Neural cell (in vitro differentiated cells): ENCODE results near the gene TGM4. TPM values are rescaled to one million over a fixed set of nuclear protein-coding genes. Genes with fewer than 3 reads are reported as not detected.

ENCODE experiments used
- H2AFZ ChIP-seq: fragments of 200-600, 300-800 bp; sonication (generic), shearing (Covaris generic); 2 replicates; pipeline ENCODE4 v1.6.0; 2014; ENCODE audit warnings: low read depth, mild to moderate bottlenecking, antibody characterized with exemption, low read length, moderate library complexity
- H3F3A ChIP-seq: fragments of 200-600 bp; shearing (Covaris generic); 2 replicates; pipeline ENCODE4 v1.6.1; 2016; ENCODE audit warnings: mild to moderate bottlenecking, moderate library complexity, mixed read lengths, antibody characterized with exemption, low read length; ENCODE audit not compliant: insufficient read depth, poor library complexity, severe bottlenecking
- H3K27ac ChIP-seq: fragments of 200-600, 300-800 bp; sonication (generic), shearing (Covaris generic); 2 replicates; pipeline ENCODE4 v1.5.1; 2014; ENCODE audit warnings: mild to moderate bottlenecking, low read length, moderate library complexity
- H3K27me3 ChIP-seq: fragments of 300-800, 200-600 bp; sonication (generic), shearing (Covaris generic); 2 replicates; pipeline ENCODE4 v1.6.0; 2014; ENCODE audit warnings: mild to moderate bottlenecking, low read depth, low read length, moderate library complexity; ENCODE audit not compliant: insufficient read depth
- H3K36me3 ChIP-seq: fragments of 300-800, 200-600 bp; sonication (generic), shearing (Covaris generic); 2 replicates; pipeline ENCODE4 v1.5.1; 2014; ENCODE audit warnings: mild to moderate bottlenecking, antibody characterized with exemption, low read length, moderate library complexity; ENCODE audit not compliant: insufficient read depth
- H3K4me2 ChIP-seq: fragments of 300-800, 200-600 bp; sonication (generic), shearing (Covaris generic); 2 replicates; pipeline ENCODE4 v1.6.0; 2014; ENCODE audit warnings: mild to moderate bottlenecking, low read length
- H3K4me3 ChIP-seq: fragments of 300-800, 200-600 bp; sonication (generic), shearing (Covaris generic); 2 replicates; pipeline ENCODE4 v1.5.1; 2014; ENCODE audit warnings: mild to moderate bottlenecking, low read length, moderate library complexity
- H3K79me2 ChIP-seq: fragments of 200-600 bp; shearing (Covaris generic); replicated peaks from 2 replicates; pipeline ENCODE4 v1.6.0; 2014; ENCODE audit warnings: mild to moderate bottlenecking, low read length, moderate library complexity; ENCODE audit not compliant: insufficient read depth
- H3K9ac ChIP-seq: fragments of 300-800, 200-600 bp; sonication (generic), shearing (Covaris generic); 2 replicates; pipeline ENCODE4 v1.6.1; 2016; ENCODE audit warnings: mild to moderate bottlenecking, low read length, mixed read lengths
- H3K9me2 ChIP-seq: fragments of 200-600 bp; shearing (Covaris generic); 2 replicates; pipeline ENCODE4 v1.6.1; 2016; ENCODE audit warnings: mild to moderate bottlenecking, low read length, mixed read lengths; ENCODE audit not compliant: insufficient read depth
- H3K9me3 ChIP-seq: fragments of 200-600, 300-800 bp; sonication (generic), shearing (Covaris generic); 2 replicates; pipeline ENCODE4 v1.6.1; 2016; ENCODE audit warnings: mild to moderate bottlenecking, mixed run types, low read length, moderate library complexity, mixed read lengths
- H4K20me1 ChIP-seq: fragments of 200-600 bp; shearing (Covaris generic); 2 replicates; pipeline ENCODE4 v1.6.1; 2016; ENCODE audit warnings: mild to moderate bottlenecking, mixed run types; ENCODE audit not compliant: insufficient read depth
- EZH2 ChIP-seq: fragments of 200-600, 300-800 bp; shearing (Covaris generic), sonication (generic); IDR thresholded peaks from 2 replicates; pipeline ENCODE4 v1.6.1; 2014; ENCODE audit warnings: antibody characterized with exemption, low read length, borderline replicate concordance, mild to moderate bottlenecking; ENCODE audit not compliant: insufficient read depth, poor library complexity, severe bottlenecking
- MXI1 ChIP-seq: fragments of 450-650 bp; conservative IDR thresholded peaks from 2 replicates; pipeline ENCODE4 v1.6.1; 2014; ENCODE audit warnings: antibody characterized with exemption, mild to moderate bottlenecking; ENCODE audit not compliant: poor library complexity, severe bottlenecking
- POLR2AphosphoS5 ChIP-seq: IDR thresholded peaks from 2 replicates; pipeline ENCODE4 v1.6.1; 2012
- RAD21 ChIP-seq: fragments of 450-650 bp; conservative IDR thresholded peaks from 2 replicates; pipeline ENCODE4 v1.6.1; 2014; ENCODE audit warnings: antibody characterized with exemption, mild to moderate bottlenecking, moderate library complexity
- SMC3 ChIP-seq: fragments of 450-650 bp; conservative IDR thresholded peaks from 2 replicates; pipeline ENCODE4 v1.6.1; 2014; ENCODE audit warnings: antibody characterized with exemption, mild to moderate bottlenecking, moderate library complexity; ENCODE audit not compliant: poor library complexity
- TAF1 ChIP-seq: IDR thresholded peaks from 2 replicates; pipeline ENCODE4 v1.6.1; 2012; ENCODE audit warnings: low read depth
- polyA plus RNA-seq: library from polyadenylated mRNA; depleted of rRNA; stranded (reverse); fragments of >200 nt; gene quantifications from 2 replicates; pipeline ENCODE4 v1.2.3, GENCODE V29; 2014
- TF ChIP-seq, protein P1 (sequence below): IDR thresholded peaks from 2 replicates; pipeline ENCODE4 v1.6.1; 2012; ENCODE audit warnings: borderline replicate concordance
- TF ChIP-seq, protein P2 (sequence below): fragments of 450-650 bp; IDR thresholded peaks from 2 replicates; pipeline ENCODE4 v1.5.1; 2014; ENCODE audit warnings: antibody characterized with exemption, mild to moderate bottlenecking, moderate library complexity; ENCODE audit not compliant: poor library complexity, severe bottlenecking

Gene TGM4
- polyA plus RNA-seq, 1 donor from 2014 or later: not detected

- Histone ChIP-seq H3K9ac (no peak overlapping the region), H3F3A (no peaks in the 10 kb centered on the region), H3K79me2 (no peaks in the 10 kb centered on the region), H3K36me3 (no peaks in the 10 kb centered on the region), H2AFZ (no peak overlapping the region), H3K27ac (no peak overlapping the region), H3K4me3 (no peak overlapping the region), H3K9me2 (no peaks in the 10 kb centered on the region), H3K27me3 (no peaks in the 10 kb centered on the region), H3K9me3 (no peaks in the 10 kb centered on the region), H4K20me1 (no peaks in the 10 kb centered on the region), H3K4me2 (no peak overlapping the region)
- TF ChIP-seq, protein P1, sequence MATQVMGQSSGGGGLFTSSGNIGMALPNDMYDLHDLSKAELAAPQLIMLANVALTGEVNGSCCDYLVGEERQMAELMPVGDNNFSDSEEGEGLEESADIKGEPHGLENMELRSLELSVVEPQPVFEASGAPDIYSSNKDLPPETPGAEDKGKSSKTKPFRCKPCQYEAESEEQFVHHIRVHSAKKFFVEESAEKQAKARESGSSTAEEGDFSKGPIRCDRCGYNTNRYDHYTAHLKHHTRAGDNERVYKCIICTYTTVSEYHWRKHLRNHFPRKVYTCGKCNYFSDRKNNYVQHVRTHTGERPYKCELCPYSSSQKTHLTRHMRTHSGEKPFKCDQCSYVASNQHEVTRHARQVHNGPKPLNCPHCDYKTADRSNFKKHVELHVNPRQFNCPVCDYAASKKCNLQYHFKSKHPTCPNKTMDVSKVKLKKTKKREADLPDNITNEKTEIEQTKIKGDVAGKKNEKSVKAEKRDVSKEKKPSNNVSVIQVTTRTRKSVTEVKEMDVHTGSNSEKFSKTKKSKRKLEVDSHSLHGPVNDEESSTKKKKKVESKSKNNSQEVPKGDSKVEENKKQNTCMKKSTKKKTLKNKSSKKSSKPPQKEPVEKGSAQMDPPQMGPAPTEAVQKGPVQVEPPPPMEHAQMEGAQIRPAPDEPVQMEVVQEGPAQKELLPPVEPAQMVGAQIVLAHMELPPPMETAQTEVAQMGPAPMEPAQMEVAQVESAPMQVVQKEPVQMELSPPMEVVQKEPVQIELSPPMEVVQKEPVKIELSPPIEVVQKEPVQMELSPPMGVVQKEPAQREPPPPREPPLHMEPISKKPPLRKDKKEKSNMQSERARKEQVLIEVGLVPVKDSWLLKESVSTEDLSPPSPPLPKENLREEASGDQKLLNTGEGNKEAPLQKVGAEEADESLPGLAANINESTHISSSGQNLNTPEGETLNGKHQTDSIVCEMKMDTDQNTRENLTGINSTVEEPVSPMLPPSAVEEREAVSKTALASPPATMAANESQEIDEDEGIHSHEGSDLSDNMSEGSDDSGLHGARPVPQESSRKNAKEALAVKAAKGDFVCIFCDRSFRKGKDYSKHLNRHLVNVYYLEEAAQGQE: no peak
- TF ChIP-seq POLR2AphosphoS5 (no peak), SMC3 (no peak), MXI1 (no peak)
- TF ChIP-seq, protein P2, sequence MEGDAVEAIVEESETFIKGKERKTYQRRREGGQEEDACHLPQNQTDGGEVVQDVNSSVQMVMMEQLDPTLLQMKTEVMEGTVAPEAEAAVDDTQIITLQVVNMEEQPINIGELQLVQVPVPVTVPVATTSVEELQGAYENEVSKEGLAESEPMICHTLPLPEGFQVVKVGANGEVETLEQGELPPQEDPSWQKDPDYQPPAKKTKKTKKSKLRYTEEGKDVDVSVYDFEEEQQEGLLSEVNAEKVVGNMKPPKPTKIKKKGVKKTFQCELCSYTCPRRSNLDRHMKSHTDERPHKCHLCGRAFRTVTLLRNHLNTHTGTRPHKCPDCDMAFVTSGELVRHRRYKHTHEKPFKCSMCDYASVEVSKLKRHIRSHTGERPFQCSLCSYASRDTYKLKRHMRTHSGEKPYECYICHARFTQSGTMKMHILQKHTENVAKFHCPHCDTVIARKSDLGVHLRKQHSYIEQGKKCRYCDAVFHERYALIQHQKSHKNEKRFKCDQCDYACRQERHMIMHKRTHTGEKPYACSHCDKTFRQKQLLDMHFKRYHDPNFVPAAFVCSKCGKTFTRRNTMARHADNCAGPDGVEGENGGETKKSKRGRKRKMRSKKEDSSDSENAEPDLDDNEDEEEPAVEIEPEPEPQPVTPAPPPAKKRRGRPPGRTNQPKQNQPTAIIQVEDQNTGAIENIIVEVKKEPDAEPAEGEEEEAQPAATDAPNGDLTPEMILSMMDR: no peak
Observed at GRCh38 chr3:44832032-44832431, 42.4 kb upstream of the TGM4 start.

- no peak overlapping the region for H3K27ac ChIP-seq
- no peaks in the 10 kb centered on the region for H3K9me3 ChIP-seq
- no peak overlapping the region for H2AFZ ChIP-seq
- H3K9me2 ChIP-seq: no peaks in the 10 kb centered on the region
- H3K9ac ChIP-seq: no peak overlapping the region
- no peaks in the 10 kb centered on the region for H3F3A ChIP-seq
- H4K20me1 ChIP-seq: no peaks in the 10 kb centered on the region
- no peak overlapping the region for H3K4me3 ChIP-seq
- no peak overlapping the region for H3K4me2 ChIP-seq
- TF ChIP-seq, protein P1: no peak
- no peak for TF ChIP-seq TAF1
- no peak for TF ChIP-seq MXI1
- TF ChIP-seq, protein P2: no peak
- TF ChIP-seq EZH2: no peak
- TF ChIP-seq RAD21: no peak
- TF ChIP-seq SMC3: no peak
- no peaks in the 10 kb centered on the region for H3K36me3 ChIP-seq
- no peaks in the 10 kb centered on the region for H3K79me2 ChIP-seq
- H3K27me3 ChIP-seq: no peaks in the 10 kb centered on the region
Observed at GRCh38 chr3:44832965-44833364, 41.4 kb upstream of the TGM4 start.
